ENCODE results near the gene FAM89A.

The FAM89A gene

GRCh38 chr1:230975636-230976035 is 64.4 kb downstream of the FAM89A start:
- no peak for DNase-seq (ENCODE audit: low read depth)
- no peak for TF ChIP-seq CTCF (IDR thresholded peaks at IDR 0.05; ENCODE audit: insufficient read depth, low read depth, low read length, missing control alignments)

DNA sequence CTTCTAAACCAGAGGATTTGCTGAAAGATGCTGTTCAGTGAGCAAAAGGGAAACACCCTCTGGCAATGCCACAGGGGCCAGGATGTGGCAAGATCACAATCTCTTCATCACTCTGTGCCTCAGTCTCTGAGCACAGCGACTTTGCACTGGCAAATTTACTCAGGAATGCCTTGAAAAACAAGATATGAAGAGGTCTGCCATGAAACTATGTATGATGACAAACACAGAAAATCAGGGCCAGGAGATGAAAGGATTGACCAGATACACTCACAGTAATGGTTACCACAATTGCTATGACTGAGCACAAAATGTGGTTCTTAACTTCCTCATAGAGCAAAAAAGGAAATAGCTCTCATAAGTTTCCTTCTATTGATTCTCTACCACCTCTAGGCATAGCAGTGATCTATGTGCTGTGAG is 67.2 kb downstream of the FAM89A start:
- TF ChIP-seq CTCF (IDR thresholded peaks at IDR 0.05; ENCODE audit: insufficient read depth, low read depth, low read length, missing control alignments), result no peak
- DNase-seq (ENCODE audit: low read depth), result no peak
- H3K4me3 ChIP-seq (ENCODE audit: low read length), result no peak overlapping the region

More at GRCh38 chr1:230975636-230976035, 64.4 kb downstream of the FAM89A start:
- no peak overlapping the region for H3K4me3 ChIP-seq (ENCODE audit: low read length)

GRCh38 chr1:230971771-230972170 is 68.3 kb downstream of the FAM89A start:
- no peak for TF ChIP-seq CTCF (IDR thresholded peaks at IDR 0.05; ENCODE audit: insufficient read depth, low read depth, low read length, missing control alignments)
- DNase-seq (ENCODE audit: low read depth), result no peak
- H3K4me3 ChIP-seq (ENCODE audit: low read length), result no peak overlapping the region

GRCh38 chr1:230970432-230970831 is 69.6 kb downstream of the FAM89A start:
- TF ChIP-seq CTCF (IDR thresholded peaks at IDR 0.05; ENCODE audit: insufficient read depth, low read depth, low read length, missing control alignments), result no peak
- DNase-seq (ENCODE audit: low read depth), result no peak
- no peak overlapping the region for H3K4me3 ChIP-seq (ENCODE audit: low read length)
